Measurements from ENCODE around the gene MDH1.

GRCh38 chr2:63596401-63596883 lies 7.7 kb downstream of the MDH1 start:
- TF ChIP-seq CTCF (IDR thresholded peaks at IDR 0.05) = no peak
- no peak for TF ChIP-seq POLR2AphosphoS5 (IDR thresholded peaks at IDR 0.05; ENCODE audit: insufficient read depth in 1 of 2, low read depth in 1 of 2)

Measured in vagina (tissue), 2 donors.